Nephron (organoid): Measurements from ENCODE around the gene NRSN1.

Experiments used
- H3K27ac Mint-ChIP-seq, 3 experiments: 2 replicates each; pipeline ENCODE4 v1.8.0; 2020; ENCODE audit warnings: mixed read lengths in 3 of 3, mild to moderate bottlenecking in 2 of 3, moderate library complexity in 1 of 3
- H3K27me3 Mint-ChIP-seq: 2 replicates; pipeline ENCODE4 v1.8.0; 2021; ENCODE audit warnings: low read depth, mild to moderate bottlenecking, moderate library complexity, mixed read lengths
- H3K36me3 Mint-ChIP-seq: 2 replicates; pipeline ENCODE4 v1.8.0; 2020; ENCODE audit warnings: low read depth, mixed read lengths
- H3K4me1 Mint-ChIP-seq: 2 replicates; pipeline ENCODE4 v1.8.0; 2020; ENCODE audit warnings: mixed read lengths
- H3K4me3 Mint-ChIP-seq, 3 experiments: 2 replicates each; pipeline ENCODE4 v1.8.0; 2020; ENCODE audit warnings: mild to moderate bottlenecking in 3 of 3, mixed read lengths in 3 of 3, moderate library complexity in 2 of 3
- H3K9me3 Mint-ChIP-seq: 2 replicates; pipeline ENCODE4 v1.8.0; 2020; ENCODE audit warnings: mixed read lengths
- TF ChIP-seq, protein P1 (sequence below), 3 experiments: fragments of 200-600 bp; sonication (generic); IDR thresholded peaks; one replicate each; pipeline ENCODE4 v1.5.0; 2021; ENCODE audit warnings: antibody characterized with exemption in 3 of 3; ENCODE audit not compliant: unreplicated experiment in 3 of 3

Gene NRSN1

DNA sequence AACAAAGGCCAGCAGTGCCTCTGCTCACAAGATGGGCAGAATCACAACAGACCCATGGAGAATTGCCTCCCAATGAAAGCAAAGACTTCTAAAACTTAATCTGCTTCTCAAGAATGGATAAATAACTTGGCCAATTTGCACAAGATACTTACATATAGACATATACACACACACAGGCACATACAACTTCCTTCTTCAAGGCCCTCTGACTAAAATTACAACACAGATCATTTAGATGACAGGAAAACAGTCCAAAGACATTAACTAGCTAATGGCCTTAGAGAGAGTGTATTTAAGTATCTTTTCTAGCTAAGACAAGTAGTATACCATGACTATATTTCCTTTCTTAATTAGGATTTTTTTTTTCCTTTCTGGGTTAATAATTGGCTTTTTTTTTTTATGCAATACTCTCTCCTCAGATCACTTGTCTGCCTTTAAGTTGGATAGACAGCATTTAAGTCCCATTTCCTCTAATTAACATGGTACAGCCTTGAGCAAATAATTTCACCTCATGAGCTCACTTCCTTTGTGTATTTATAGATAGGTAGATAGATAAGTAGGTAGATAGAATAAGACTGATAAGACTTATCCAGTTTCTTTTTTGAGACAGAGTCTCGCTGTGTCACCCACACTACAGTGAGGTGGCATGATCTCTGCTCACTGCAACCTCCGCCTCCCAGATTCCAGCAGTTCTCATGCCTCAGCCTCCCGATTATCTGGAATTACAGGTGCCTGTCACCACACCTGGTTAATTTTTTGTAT, 70.0 kb downstream of the NRSN1 start:
- TF ChIP-seq, protein P1, sequence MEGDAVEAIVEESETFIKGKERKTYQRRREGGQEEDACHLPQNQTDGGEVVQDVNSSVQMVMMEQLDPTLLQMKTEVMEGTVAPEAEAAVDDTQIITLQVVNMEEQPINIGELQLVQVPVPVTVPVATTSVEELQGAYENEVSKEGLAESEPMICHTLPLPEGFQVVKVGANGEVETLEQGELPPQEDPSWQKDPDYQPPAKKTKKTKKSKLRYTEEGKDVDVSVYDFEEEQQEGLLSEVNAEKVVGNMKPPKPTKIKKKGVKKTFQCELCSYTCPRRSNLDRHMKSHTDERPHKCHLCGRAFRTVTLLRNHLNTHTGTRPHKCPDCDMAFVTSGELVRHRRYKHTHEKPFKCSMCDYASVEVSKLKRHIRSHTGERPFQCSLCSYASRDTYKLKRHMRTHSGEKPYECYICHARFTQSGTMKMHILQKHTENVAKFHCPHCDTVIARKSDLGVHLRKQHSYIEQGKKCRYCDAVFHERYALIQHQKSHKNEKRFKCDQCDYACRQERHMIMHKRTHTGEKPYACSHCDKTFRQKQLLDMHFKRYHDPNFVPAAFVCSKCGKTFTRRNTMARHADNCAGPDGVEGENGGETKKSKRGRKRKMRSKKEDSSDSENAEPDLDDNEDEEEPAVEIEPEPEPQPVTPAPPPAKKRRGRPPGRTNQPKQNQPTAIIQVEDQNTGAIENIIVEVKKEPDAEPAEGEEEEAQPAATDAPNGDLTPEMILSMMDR (IDR thresholded peaks at IDR 0.05; ENCODE audit: unreplicated experiment in 3 of 3), result no peak
- H3K27me3 Mint-ChIP-seq, result no peaks in the 10 kb centered on the region
- no peak overlapping the region for H3K4me3 Mint-ChIP-seq
- H3K36me3 Mint-ChIP-seq, result peaks cover 45% of the 10 kb centered on the region
- H3K9me3 Mint-ChIP-seq, result peaks cover 15% of the 10 kb centered on the region
- no peaks in the 10 kb centered on the region for H3K4me1 Mint-ChIP-seq
- peak overlapping the region in 1 of 3 experiments; percentile 4 for H3K27ac Mint-ChIP-seq
